GM19397 (cell line): ENCODE measurements around the gene NCKAP1.
"Not testable (repeated sequence)": the region's sequence is repeated elsewhere in the genome, so short reads cannot be mapped to it uniquely, and the experiment has no call there.

Experiments
- ATAC-seq: cut with Tn5 transposase; IDR thresholded peaks from one replicate; pipeline ENCODE4 v1.9.1; 2021; ENCODE audit warnings: mild to moderate bottlenecking, moderate library complexity; ENCODE audit not compliant: unreplicated experiment

Gene NCKAP1

DNA sequence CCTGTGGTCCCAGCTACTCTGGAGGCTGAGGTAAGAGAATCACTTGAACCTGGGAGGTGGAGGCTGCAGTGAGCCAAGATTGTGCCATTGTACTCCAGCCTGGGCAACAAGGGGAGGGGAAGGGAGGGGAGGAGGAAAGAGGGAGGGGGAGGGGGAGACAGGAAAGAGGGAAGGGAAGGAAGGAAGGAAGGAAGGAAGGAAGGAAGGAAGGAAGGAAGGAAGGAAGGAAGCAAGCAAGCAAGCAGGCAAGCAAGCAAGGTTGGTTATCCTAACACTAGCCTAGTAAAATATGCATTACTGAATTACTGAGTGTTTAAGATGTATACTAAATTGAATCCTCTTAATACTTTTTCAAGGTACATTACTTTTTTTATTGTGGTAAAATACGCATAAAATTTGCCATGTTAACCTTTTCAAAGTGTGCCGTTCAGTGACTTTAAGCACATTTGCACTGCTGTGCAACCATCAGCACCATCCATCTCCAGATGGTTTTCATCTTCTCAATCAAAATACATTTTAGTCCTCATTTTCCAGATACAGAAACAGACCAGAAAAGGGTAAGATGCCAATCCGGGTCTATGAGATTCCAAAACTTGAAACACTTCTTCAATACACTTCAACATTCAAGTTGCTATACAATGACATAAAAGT, 28.9 kb downstream of the NCKAP1 start:
- no peak for ATAC-seq

DNA sequence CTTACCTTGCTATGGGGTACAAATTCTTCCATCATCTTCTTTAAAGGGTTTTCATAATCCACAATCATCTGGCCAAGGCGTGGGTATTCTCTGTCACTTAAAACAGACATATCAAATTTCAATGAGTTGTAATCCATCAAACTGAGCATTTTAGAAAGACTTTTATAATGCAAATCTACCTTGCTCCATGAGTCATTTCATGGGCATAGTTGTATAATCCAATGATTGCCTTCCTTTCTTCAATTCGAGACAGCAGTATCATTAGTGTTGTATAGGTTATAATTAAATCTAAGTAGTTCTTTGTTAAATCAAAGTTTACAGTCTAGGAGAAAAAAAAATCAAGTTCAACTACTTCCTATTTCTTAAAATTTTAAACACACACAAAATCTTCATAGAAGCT, 36.3 kb downstream of the NCKAP1 start:
- no peak for ATAC-seq

DNA sequence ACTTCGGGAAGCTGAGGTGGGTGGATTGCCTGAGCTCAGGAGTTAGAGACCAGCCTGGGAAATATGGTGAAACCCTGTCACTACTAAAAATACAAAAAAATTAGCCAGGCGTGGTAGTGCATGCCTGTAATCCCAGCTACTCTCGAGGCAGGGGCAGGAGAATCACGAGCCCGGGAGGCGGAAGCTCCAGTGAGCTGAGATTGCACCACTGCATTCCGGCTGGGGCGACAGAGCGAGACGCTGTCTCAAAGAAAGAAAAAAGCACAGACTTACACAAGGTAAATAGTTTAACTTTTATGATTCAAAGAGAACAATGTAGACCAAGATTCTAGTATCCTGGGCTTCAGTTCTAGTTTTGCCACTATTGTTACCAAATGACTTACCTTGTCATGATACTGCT, 37.4 kb downstream of the NCKAP1 start:
- ATAC-seq: no peak

DNA sequence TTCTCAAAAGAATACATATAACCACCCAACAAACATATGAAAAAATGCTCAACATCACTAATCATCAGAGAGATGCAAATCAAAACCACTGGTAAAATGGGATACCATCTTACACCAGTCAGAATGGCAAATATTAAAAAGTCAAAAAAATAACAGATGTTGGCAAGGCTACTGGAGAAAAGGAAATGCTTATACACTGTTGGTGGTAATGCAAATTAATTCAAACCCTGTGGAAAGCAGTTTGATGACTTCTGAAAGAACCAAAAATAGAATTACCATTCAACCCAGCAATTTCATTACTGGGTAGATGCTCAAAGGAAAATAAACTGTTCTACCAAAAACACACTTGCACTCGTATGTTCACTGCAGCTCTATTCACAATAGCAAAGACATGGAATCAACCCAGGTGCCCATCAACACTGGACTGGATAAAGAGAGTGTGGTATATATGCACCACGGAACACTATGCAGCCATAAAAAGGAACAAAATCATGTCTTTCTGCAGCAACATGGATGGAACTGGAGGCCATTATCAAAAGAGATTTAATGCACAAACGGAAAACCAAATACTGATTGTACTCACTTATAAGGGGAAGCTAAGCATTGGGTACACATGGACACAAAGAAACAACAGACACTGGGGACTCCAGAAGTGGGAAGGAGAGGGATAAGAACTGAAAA, 38.8 kb downstream of the NCKAP1 start:
- ATAC-seq: no peak

DNA sequence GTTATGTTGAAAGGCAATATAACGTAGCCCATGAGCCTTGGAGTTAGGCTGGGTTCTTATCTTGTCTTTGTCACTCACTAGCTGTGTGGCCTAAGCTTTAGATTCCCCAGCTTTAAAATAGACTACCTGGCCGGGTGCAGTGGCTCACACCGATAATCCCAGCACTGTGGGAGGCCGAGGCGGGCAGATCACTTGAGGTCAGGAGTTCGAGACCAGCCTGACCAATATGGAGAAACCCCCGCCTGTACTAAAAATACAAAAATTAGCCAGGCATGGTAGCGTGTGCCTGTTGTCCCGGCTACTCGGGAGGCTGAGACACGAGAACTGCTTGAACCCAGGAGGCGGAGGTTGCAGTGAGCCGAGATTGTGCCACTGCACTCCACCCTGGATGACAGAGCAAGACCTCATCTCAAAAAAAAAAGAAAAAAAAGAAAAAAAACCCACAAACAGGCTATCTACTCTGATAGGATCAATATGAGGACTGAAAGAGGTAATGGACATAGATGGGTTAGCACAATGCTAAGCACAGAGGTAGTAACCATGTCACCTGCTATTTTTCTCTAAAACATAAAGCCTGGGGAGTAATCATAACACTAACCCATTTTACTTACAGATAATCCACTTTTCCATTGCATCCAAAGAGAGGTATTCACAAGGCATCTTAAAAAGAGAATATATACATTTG, 43.9 kb downstream of the NCKAP1 start:
- no peak for ATAC-seq

DNA sequence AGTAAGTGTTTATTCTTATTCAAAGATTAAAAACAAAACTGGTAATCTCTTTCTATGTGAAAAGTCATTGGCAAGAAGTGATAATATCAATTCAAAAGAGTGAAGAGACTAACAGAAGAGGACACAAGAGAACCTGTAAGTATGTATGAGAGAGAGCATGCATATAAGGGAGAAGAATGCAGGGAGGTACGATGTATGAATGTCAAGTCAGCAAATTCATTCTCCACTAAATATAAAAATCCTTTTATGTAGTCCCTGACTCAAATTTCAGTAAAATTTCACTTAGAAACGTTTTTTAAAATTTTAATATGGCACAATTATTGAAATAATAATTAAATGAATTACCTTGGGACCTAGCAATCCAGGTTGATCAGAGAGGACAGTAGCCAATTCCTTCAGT, 55.3 kb downstream of the NCKAP1 start:
- ATAC-seq: no peak

DNA sequence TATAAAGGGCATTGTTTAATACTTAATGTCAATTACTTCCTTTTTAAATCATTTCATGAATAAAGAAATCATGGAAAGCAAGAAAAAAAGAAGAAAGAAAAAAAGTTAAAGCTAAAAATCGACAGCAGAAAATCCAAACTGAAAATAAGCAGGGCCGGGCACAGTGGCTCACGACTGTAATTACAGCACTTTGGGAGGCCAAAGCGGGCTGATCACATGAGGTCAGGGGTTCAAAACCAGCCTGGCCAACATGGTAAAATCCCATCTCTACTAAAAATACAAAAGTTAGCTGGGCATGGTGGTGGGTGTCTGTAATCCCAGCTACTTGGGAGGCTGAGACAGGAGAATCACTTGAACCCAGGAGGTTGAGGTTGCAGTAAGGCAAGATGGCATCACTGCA, 56.8 kb downstream of the NCKAP1 start:
- ATAC-seq: not testable (repeated sequence)

DNA sequence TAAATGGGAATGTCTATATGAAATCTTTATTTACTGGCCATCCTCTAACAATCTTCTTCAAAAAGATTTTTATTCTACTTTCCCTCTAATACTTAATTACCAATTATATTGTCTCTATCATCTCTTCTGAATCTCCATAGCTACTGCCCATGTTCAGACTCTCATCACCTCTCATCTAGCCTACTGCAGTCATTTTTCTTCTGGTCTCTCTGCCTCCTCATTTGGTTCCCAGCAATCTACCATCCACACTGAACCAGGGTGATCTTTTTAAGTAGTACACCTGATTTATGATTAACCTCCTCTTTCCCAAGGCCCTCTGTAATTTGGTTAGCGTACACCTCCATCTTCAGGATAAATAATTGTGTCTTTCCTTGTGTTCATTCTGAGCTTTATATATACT, 57.6 kb downstream of the NCKAP1 start:
- no peak for ATAC-seq

DNA sequence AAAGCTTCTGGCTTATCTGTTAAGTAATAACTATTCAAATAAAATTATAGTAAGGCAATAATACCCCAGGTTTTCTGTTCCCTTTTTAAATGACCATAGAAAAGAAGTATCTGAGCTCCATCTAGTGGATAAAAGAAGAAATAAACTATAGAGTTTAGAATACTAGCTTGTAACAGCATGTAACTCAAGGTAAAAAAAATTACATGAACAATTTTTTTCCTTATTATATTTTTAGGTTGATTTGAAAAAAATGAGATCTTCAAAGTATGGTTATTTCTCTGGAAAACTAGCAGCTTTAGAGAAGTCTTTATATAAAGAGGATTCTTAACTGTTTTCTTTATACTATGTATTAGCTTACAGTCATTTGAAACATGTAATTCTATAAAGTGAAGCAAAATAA, 58.1 kb downstream of the NCKAP1 start:
- ATAC-seq: no peak

DNA sequence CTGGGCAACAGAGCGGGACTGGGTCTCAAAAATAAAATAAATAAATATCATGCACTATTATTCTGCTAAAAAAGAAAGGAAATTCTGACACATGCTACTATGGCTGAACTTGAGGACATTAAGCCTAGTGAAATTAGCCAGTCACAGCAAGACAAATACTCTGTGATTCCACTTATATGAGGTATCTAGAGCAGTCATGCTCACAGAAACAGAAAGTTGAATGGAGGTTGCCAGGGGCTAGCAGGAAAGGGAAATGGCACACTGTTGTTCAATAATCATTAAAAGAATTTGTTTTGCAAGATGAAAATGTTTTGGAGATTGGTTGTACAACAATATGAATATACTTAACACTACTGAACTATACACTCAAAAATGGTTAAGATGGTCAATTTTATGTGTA, 60.8 kb downstream of the NCKAP1 start:
- no peak for ATAC-seq

DNA sequence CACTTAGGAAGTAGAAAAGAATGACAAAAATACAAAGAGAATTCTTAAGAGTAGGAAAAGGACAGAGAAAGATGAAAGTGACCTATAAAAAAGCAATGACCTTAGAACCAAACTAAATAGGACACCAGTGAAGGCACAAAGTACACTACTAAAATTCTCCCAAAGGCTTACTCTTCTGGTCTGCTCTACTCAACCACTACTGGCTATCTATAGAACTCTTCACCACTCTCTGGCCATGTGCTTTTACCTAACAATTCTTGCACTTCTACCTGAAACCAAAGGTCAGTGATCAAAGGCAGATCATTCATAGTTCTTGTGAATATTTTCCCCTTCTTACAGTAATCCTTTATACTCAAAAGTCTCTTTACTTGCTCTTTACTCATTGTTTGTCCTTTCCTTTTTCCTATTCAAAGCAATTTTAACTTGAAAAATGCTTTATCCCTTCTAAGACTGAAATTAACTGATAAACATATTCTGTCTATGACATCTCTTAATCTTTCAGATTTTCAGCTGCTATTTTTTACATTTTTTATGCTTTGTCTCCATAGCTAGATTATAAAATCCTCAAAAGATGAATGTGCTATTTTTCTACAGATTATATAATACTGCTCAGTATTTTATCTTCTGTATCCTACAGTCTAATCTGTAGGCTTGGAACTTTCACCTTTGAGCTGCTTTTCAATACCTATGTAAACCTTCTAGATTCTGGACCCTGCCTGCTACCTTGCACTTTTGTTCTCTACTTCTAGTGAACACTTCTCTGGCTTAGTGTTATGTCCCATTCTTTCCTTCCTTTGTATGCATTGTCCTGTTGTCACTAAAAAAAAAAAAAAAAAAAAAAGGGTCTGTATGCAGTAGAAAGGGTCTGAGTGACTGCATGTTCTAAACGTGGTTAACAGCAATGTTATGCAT, 64.6 kb downstream of the NCKAP1 start:
- no peak for ATAC-seq

DNA sequence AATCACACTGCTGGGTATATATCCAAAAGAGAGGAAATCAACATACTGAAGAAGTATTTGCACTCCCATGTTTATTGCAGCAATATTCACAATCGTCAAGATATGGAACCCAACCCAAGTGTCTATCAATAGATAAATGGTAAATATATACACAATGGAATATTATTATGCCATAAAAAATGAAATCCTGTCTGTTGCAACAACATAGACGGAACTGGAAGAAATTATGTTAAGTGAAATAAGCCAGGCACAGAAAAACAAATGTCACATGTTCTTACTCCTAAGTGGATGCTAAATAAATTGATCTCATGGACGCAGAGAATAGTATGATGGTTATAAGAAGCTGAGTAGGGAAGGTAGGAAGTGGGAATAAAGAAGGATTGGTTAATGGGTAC, 65.7 kb downstream of the NCKAP1 start:
- no peak for ATAC-seq

DNA sequence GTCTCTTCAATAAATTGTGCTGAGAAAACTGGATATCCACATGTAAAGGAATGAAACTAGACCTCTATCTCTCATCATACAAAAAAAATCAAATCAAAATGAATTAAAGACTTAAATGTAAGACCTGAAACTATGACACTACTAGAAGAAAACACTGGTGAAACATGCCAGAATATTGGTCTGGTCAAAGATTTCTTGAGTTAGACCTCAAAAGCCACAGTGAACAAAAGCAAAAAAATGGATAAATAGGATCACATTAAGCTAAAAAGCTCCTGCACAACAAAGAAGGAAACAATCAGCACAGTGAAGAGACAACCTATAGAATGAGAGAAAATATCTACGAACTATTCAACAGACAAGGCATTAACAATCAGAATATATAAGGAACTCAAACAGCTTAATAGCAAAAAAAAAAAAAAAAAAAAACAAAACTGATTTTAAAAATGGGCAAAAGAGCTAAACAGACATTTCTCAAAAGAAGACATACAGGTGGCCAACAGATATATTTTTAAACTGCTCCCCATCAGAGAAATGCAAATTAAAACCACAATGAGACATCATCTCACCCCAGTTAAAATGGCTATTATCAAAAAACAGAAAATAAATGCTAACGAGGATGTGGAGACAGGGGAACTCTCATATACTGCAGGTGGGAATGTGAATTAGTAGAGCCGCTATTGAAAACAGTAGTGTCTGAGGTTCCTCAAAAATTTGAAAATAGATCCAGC, 66.3 kb downstream of the NCKAP1 start:
- no peak for ATAC-seq

DNA sequence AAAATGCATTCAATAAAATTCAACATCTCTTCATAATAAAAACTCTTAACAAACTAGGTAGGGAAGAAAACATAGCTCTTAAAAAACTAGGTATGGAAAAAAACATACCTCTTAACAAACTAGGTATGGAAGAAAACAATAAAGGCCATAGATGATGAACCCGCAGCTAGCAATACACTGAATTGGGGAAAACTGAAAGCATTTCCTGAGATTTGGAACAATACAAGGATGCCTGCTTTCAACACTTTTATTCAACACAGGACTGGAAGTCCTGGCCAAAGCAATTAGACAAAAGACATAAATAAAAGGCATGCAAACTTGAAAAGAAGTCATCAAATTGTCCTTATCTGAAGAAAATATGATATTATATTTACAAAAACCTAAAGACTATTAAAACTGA, 67.8 kb downstream of the NCKAP1 start:
- ATAC-seq: no peak

DNA sequence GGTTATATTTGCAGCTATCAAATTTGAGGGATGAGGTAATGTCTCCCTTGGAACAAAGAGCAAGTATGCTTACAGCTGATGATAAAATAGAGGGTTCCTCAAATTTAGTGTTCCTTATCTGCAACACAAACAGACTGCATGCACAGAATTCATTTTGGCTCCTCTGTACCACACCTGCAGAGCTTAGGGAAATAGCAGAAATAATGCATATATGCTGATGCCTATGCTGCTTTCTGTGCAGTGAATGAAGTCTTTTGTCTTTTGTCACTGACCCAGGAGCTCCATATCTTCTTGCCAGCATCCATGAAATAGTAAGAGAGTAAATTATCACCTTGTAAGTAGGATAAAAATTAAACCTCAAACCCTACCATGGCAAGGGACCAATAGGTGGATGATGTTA, 69.8 kb downstream of the NCKAP1 start:
- no peak for ATAC-seq

DNA sequence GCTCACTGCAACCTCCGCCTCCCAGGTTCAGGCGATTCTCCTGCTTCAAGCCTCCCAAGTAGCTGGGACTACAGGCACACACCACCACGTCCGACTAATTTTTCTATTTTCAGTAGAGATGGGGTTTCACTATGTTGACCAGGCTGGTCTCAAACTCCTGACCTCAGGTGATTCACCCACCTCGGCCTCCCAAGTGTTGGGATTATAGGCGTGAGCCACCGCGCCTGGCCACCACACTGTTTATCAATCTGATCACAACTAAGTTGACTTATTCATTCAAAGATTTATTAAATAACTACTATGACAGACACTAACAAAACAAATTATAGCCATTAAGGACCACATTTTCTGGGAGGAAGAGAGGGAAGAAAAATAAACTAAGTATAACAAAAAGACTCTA, 71.9 kb downstream of the NCKAP1 start:
- not testable (repeated sequence) for ATAC-seq

DNA sequence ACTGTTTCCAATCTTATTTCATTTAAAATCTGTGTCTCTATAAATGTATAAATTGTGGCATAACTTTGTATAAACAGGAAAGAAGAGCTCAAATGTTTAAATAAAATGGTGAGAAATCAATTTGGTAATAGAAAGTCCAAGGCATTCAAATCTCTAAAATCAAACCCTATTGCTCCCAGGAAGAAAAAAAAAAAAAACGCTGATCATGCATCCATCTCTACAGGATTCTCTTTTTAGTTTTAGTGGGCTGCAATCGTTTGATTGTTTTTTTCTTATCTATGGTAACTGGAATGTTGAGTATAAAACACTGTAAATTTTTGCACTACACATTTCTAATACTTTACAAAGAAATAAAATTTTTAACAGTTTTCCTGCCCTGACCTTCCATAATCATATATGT, 75.6 kb downstream of the NCKAP1 start:
- no peak for ATAC-seq

DNA sequence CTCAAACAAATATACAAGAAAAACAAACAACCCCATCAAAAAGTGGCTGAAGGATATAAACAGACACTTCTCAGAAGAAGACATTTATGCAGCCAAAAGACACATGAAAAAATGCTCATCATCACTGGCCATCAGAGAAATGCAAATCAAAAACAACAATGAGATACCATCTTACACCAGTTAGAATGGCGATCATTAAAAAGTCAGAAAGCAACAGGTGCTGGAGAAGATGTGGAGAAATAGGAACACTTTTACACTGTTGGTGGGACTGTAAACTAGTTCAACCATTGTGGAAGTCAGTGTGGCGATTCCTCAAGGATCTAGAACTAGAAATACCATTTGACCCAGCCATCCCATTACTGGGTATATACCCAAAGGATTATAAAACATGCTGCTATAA, 77.4 kb downstream of the NCKAP1 start:
- not testable (repeated sequence) for ATAC-seq

DNA sequence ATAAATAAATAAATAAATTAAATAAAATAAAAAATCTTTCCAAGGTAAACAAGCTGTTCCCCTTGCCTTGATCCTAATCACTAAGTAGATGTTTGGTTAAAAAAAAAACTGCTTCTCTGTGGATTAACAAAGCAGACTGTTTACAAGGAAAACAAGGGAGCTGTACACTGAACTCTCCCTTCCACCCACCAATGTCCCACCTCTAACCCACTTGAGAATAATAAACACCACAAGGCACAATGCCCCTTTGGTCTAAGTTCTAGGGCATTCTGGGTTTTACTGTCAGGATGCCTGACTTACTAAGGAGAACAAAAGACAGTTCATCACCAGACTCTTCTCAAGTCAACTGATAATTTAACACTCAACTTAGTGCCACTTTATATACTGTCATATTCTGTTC, 83.5 kb downstream of the NCKAP1 start:
- no peak for ATAC-seq

DNA sequence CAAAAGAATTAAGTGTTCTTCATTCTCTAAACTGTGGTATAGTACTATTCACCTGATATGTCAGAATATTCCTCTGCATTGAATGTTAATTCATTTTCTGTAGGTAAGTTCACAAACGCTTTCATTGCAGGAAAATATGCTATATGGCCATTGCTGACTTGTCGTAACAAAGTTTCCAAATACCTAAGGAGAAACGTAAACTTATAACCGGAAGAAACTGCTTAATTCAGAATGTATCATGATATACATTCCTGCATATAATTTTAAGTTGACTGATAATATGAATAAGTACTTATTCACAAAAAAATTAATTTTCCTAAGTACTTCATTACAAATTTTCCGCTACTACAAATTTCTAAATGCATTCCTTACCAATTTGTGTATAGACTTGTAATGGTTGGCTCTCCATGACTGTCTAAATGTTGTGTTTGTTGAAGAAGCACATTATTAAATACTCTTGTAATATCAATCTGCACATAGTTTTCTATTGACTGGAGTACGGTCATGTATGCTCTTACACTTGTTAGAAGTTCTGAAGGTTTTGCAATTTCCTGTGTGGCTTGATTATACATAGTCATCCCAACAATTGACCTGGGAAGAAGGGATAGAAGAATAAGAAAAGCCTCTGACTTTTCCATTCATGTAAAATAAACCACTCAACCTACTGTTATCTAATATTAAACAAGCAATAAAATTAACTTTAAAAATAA, 85.4 kb downstream of the NCKAP1 start:
- ATAC-seq: no peak
